PC-3 (cell line): ENCODE measurements around the gene MVB12B. TPM values are rescaled to one million over a fixed set of nuclear protein-coding genes. Genes with fewer than 3 reads are reported as not detected.

Source experiments
- ATAC-seq: fragments of 200-7000 bp; cut with Tn5 transposase; 2 replicates; pipeline ENCODE4 v1.9.1; 2020; ENCODE audit warnings: mild to moderate bottlenecking, moderate library complexity
- BruUV-seq: library from RNA; stranded (reverse); fragments of 400-500 nt; replicated peaks from 2 replicates; lab custom pipeline; 2021; lab: Mats Ljungman, UMichigan
- CTCF ChIA-PET: fragments of 300-600 bp; sonication (Branson Sonifier 250); formaldehyde crosslinking; loops from one replicate; lab custom pipeline; 2022; ENCODE audit warnings: antibody characterized with exemption; lab: Charles Lee
- POLR2A ChIA-PET: fragments of 300-600 bp; sonication (Branson Sonifier 250); formaldehyde crosslinking; loops from one replicate; lab custom pipeline; 2022; ENCODE audit warnings: antibody characterized with exemption; ENCODE audit not compliant: unreplicated experiment; lab: Charles Lee
- DNase-seq: peaks from one replicate; pipeline ENCODE4 v3.0.0-alpha.2; 2015
- H2AFZ ChIP-seq: fragments of 300-600 bp; sonication (generic); 2 replicates; pipeline ENCODE4 v1.6.0; 2016; ENCODE audit warnings: antibody characterized with exemption, low read length
- H3F3A ChIP-seq: fragments of 300-600 bp; sonication (generic); one replicate; pipeline ENCODE4 v1.6.0; 2017; ENCODE audit warnings: antibody characterized with exemption, low read length, control low read depth, mild to moderate bottlenecking; ENCODE audit not compliant: unreplicated experiment
- H3K27ac ChIP-seq: fragments of 300-600 bp; sonication (generic); 2 replicates; pipeline ENCODE4 v1.5.1; 2016; ENCODE audit warnings: mild to moderate bottlenecking, low read length
- H3K27me3 ChIP-seq: fragments of 300-600 bp; sonication (generic); 2 replicates; pipeline ENCODE4 v1.6.1; 2016; ENCODE audit warnings: low read length, mixed read lengths
- H3K36me3 ChIP-seq: fragments of 300-600 bp; sonication (generic); 2 replicates; pipeline ENCODE4 v1.6.1; 2016; ENCODE audit warnings: low read depth, mixed run types, low read length, mixed read lengths
- H3K4me1 ChIP-seq: fragments of 300-600 bp; sonication (generic); 2 replicates; pipeline ENCODE4 v1.5.1; 2016; ENCODE audit warnings: low read length; ENCODE audit not compliant: insufficient read depth
- H3K4me2 ChIP-seq: fragments of 300-600 bp; sonication (generic); 2 replicates; pipeline ENCODE4 v1.6.0; 2016; ENCODE audit warnings: low read length
- H3K4me3 ChIP-seq: fragments of 300-600 bp; sonication (generic); 2 replicates; pipeline ENCODE4 v1.5.1; 2016; ENCODE audit warnings: mild to moderate bottlenecking, low read length, mixed read lengths
- H3K79me2 ChIP-seq: fragments of 300-600 bp; sonication (generic); 2 replicates; pipeline ENCODE4 v1.6.1; 2017; ENCODE audit warnings: low read length, mixed read lengths
- H3K9ac ChIP-seq: fragments of 300-600 bp; sonication (generic); 2 replicates; pipeline ENCODE4 v1.6.0; 2016; ENCODE audit warnings: mild to moderate bottlenecking, low read length
- H3K9me2 ChIP-seq: fragments of 300-600 bp; sonication (generic); replicated peaks from 2 replicates; pipeline ENCODE4 v1.6.1; 2016; ENCODE audit warnings: mixed run types, low read length, mixed read lengths
- H3K9me3 ChIP-seq: fragments of 300-600 bp; sonication (generic); 2 replicates; pipeline ENCODE4 v1.6.1; 2016; ENCODE audit warnings: low read length, mixed read lengths
- H4K20me1 ChIP-seq: fragments of 300-600 bp; sonication (generic); 2 replicates; pipeline ENCODE4 v1.6.1; 2016; ENCODE audit warnings: low read length, mixed read lengths
- CTCF ChIP-seq: fragments of 300-600 bp; sonication (generic); conservative IDR thresholded peaks from 2 replicates; pipeline ENCODE4 v1.5.1; 2017; ENCODE audit warnings: antibody characterized with exemption, low read depth, mild to moderate bottlenecking, low read length
- EZH2 ChIP-seq: fragments of 300-600 bp; sonication (generic); IDR thresholded peaks from one replicate; pipeline ENCODE4 v1.6.1; 2017; ENCODE audit warnings: antibody characterized with exemption, mild to moderate bottlenecking, low read length; ENCODE audit not compliant: unreplicated experiment
- EZH2phosphoT487 ChIP-seq: fragments of 300-600 bp; sonication (generic); IDR thresholded peaks from 2 replicates; pipeline ENCODE4 v1.6.1; 2018; ENCODE audit warnings: mild to moderate bottlenecking, antibody characterized with exemption, low read length, borderline replicate concordance
- intact Hi-C: fragments of 100-400 bp; cut with micrococcal nuclease; formaldehyde crosslinking; loops from 2 replicates; pipeline ENCODE4 v1.9.0; 2023
- total RNA-seq: library from RNA; depleted of rRNA; stranded (reverse); fragments of >200 nt; gene quantifications from 2 replicates; pipeline ENCODE4 v1.2.3, GENCODE V29; 2014

MVB12B gene
- total RNA-seq, 1 experiment from 2014 or later = 7.2 TPM

GRCh38 chr9:126354887-126355770, 28.5 kb downstream of the MVB12B start:
- H3K9me2 ChIP-seq = no peaks in the 10 kb centered on the region
- 0 out of 2 replicates have a peak, but pooled peaks cover 3% of the 10 kb centered on the region for H3K9me3 ChIP-seq
- H3K27me3 ChIP-seq = no peaks in the 10 kb centered on the region
- TF ChIP-seq EZH2phosphoT487 = no peak
- TF ChIP-seq CTCF = no peak
- TF ChIP-seq EZH2 = no peak
- BruUV-seq = no TSS peak
- no peak overlapping the region for H3K4me2 ChIP-seq
- no peak overlapping the region for H3K4me3 ChIP-seq
- H3F3A ChIP-seq = no peaks in the 10 kb centered on the region
- no peak overlapping the region for H3K9ac ChIP-seq
- ChIA-PET CTCF (no interaction called here), POLR2A (no interaction called here)
- no peak overlapping the region for H2AFZ ChIP-seq
- intact Hi-C loops = no loop called here
- peaks cover 11% of the 10 kb centered on the region for H3K4me1 ChIP-seq
- H3K79me2 ChIP-seq = peaks cover 36% of the 10 kb centered on the region
- H3K36me3 ChIP-seq = peaks cover 17% of the 10 kb centered on the region; the same call in 1 of the 2 replicates
- ATAC-seq = no peak
- no peak overlapping the region for H3K27ac ChIP-seq
- no peaks in the 10 kb centered on the region for H4K20me1 ChIP-seq
- DNase-seq = no peak

GRCh38 chr9:126357074-126357473, 30.4 kb downstream of the MVB12B start:
- CTCF ChIA-PET = no interaction called here
- POLR2A ChIA-PET = no interaction called here

More at GRCh38 chr9:126357074-126357473, 30.4 kb downstream of the MVB12B start:
- ATAC-seq (no peak), DNase-seq (peak; percentile 59)
- Histone ChIP-seq H3K36me3 (peaks cover 17% of the 10 kb centered on the region; the same call in 1 of the 2 replicates), H3F3A (no peaks in the 10 kb centered on the region), H3K79me2 (peaks cover 44% of the 10 kb centered on the region; the same call in 1 of the 2 replicates), H4K20me1 (no peaks in the 10 kb centered on the region), H3K27ac (no peak overlapping the region), H2AFZ (no peak overlapping the region), H3K4me1 (peaks cover 6% of the 10 kb centered on the region), H3K9me2 (no peaks in the 10 kb centered on the region), H3K27me3 (no peaks in the 10 kb centered on the region), H3K4me3 (no peak overlapping the region), H3K9ac (no peak overlapping the region), H3K9me3 (peaks cover 13% of the 10 kb centered on the region), H3K4me2 (no peak overlapping the region)
- no peak for TF ChIP-seq EZH2
- TF ChIP-seq EZH2phosphoT487 = no peak
- no peak for TF ChIP-seq CTCF
- BruUV-seq = no TSS peak
- intact Hi-C loops = no loop called here
